ENCODE measurements around the gene PRND. TPM values are rescaled to one million over a fixed set of nuclear protein-coding genes. Genes with fewer than 3 reads are reported as not detected.

PRND gene
- not detected for total RNA-seq

DNA sequence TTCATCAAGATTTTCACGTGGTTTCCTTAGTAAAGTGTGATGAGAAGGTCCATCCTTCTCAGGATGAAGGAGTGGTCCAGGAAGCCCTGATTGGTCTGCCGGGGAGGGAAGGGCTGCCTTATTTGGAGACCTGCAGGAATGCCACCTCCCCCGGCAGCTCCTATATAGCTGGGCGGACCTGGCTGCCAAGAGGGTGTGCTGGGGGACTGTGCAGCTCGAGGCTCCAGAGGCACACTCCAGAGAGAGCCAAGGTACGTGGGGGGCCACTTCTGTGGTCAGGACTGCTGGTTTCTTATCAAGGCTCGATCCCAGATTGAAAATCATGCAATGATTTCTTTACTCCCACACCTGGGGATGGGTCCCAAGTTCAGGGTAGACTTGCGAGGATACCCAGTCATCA is at the start of gene PRND:
TSS of gene PRND (plus strand) at position 191 of the 400 bp plus-strand sequence. CDS start 2,643 bp downstream, outside the sequence.
- CTCF ChIA-PET = interaction anchor here (1.6 to 2.6 kb wide), 3 partner anchors 8 to 108 kb away, joined by 4 to 8 read pairs (median 7); no protein-coding TSS in a partner anchor
- DNase-seq = no peak
- no peak within 1 kb of the TSS for H3K27ac Mint-ChIP-seq
- no peaks in the 10 kb centered on the region for H3K36me3 Mint-ChIP-seq (ENCODE audit: low read depth)
- no peak within 1 kb of the TSS for H3K4me3 Mint-ChIP-seq
- no peaks in the 10 kb centered on the region for H3K9me3 Mint-ChIP-seq
- peaks cover 2% of the 10 kb centered on the region for H3K27me3 Mint-ChIP-seq
- POLR2A ChIA-PET = no interaction called here
- H3K4me1 Mint-ChIP-seq = peaks cover 14% of the 10 kb centered on the region

DNA sequence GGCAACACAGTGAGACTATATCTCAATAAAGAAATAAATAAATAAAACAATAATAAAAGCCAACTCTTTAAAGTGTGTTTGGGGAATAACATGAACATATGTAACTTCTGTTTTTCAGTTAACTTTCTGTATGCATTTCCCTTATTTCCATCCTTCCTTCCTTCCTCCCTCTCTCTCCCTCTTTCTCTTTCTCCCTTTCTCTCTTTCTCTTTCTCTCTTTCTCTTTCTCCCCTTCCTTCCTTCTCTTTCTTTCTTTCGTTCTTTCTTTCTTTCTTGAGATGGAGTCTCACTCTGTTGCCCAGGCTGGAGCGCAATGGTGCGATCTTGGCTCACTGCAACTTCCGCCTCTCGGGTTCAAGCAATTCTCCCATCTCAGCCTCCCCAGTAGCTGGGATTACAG is 48.8 kb upstream of the PRND start:
- Mint-ChIP-seq H3K27ac (peak overlapping the region; percentile 67), H3K4me3 (no peak overlapping the region), H3K36me3 (ENCODE audit: low read depth) (peaks cover 2% of the 10 kb centered on the region), H3K9me3 (no peaks in the 10 kb centered on the region), H3K4me1 (peaks cover 11% of the 10 kb centered on the region), H3K27me3 (peaks cover 16% of the 10 kb centered on the region)
- DNase-seq = no peak
- ChIA-PET CTCF (interaction anchor here (0.9 kb wide), 1 partner anchor 9 kb away, joined by 4 read pairs; no protein-coding TSS in a partner anchor), POLR2A (no interaction called here)

DNA sequence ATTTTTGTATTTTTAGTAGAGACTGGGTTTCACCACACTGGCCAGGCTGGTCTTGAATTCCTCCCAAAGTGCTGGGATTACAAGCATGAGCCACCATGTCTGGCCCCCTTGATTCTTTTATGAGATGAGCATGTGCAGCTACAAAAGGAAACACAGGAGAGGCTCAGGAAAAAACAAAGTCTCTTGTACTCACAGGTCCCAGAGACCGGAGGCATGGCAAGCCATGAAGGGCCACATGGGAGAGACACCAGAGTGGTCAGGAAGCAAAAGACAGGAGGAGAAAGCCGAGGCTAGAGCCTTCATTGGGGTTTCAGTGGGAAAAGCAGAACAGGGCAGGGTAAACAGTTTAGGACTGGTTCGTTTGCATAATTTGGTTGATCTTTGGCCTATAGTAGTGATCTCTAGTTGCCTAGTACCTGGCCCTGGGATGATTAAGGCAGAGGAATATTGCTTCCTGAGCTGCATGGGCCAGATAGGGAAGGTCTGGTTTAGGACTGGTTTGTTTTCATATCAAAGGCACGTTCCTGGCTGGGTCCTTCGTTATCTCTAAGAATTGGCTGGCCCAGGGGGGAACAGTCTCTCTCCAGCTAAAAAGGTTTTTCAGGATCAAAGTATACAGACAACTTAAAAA is 48.2 kb upstream of the PRND start:
- peaks cover 7% of the 10 kb centered on the region for H3K4me1 Mint-ChIP-seq
- H3K27me3 Mint-ChIP-seq = peaks cover 20% of the 10 kb centered on the region
- H3K9me3 Mint-ChIP-seq = no peaks in the 10 kb centered on the region
- no peak overlapping the region for H3K27ac Mint-ChIP-seq
- POLR2A ChIA-PET = no interaction called here
- CTCF ChIA-PET = interaction anchor here (0.6 kb wide), 1 partner anchor 424 kb away, joined by 3 read pairs; no protein-coding TSS in a partner anchor
- H3K4me3 Mint-ChIP-seq = no peak overlapping the region
- no peak for DNase-seq
- no peaks in the 10 kb centered on the region for H3K36me3 Mint-ChIP-seq (ENCODE audit: low read depth)

DNA sequence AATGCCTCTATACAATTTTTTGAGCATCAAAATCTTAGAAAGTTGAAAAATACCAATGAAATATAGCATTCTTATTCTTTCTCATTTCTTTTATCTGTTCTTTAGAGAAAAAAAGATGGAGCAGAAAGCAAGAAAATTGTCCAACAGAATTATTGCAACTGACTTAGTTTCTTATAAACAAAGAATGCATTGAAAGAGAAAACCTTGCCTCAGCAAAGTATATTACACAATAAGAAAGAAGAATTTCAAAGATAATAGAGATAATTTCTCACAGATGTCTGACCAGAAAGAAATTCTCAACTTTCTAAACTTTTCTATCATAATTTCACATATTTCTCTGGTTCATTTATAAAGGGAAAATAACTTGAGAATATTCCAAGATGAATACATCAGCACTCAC is 47.0 kb upstream of the PRND start:
- H3K27me3 Mint-ChIP-seq = peaks cover 20% of the 10 kb centered on the region
- DNase-seq = no peak
- H3K27ac Mint-ChIP-seq = no peak overlapping the region
- peaks cover 7% of the 10 kb centered on the region for H3K4me1 Mint-ChIP-seq
- ChIA-PET CTCF (no interaction called here), POLR2A (no interaction called here)
- H3K36me3 Mint-ChIP-seq (ENCODE audit: low read depth) = no peaks in the 10 kb centered on the region
- no peak overlapping the region for H3K4me3 Mint-ChIP-seq
- H3K9me3 Mint-ChIP-seq = no peaks in the 10 kb centered on the region

GRCh38 chr20:4677846-4678245 is 43.9 kb upstream of the PRND start:
- ChIA-PET CTCF (no interaction called here), POLR2A (no interaction called here)
- Mint-ChIP-seq H3K4me1 (peaks cover 5% of the 10 kb centered on the region), H3K27me3 (peaks cover 22% of the 10 kb centered on the region), H3K36me3 (ENCODE audit: low read depth) (no peaks in the 10 kb centered on the region), H3K4me3 (no peak overlapping the region), H3K9me3 (no peaks in the 10 kb centered on the region), H3K27ac (no peak overlapping the region)
- no peak for DNase-seq

DNA sequence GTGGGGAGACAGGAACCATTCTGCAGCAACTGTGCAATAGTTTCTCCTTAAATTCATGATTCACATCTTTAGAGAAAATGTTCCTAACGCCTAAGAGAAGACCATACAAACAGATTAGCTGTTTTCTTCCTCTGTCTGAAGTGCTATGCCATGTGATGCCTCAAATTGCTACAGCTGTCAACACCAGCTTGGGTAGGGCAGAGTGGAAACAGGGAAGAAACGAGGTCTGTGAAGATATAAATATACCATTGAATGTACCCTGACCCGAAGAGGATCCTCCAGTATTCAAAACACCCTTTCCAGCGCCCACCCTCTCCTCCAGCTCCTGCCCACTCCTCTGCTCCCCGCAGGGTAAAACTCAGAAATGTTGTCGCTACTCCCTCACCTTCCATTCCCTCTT is 40.3 kb upstream of the PRND start:
- Mint-ChIP-seq H3K9me3 (no peaks in the 10 kb centered on the region), H3K27ac (no peak overlapping the region), H3K27me3 (peaks cover 9% of the 10 kb centered on the region), H3K36me3 (ENCODE audit: low read depth) (peaks cover 1% of the 10 kb centered on the region), H3K4me3 (no peak overlapping the region), H3K4me1 (peaks cover 37% of the 10 kb centered on the region)
- ChIA-PET POLR2A (no interaction called here), CTCF (interaction anchor here (1.1 to 1.8 kb wide), 3 partner anchors 11 to 59 kb away, joined by 3 to 6 read pairs (median 6); no protein-coding TSS in a partner anchor)
- DNase-seq = no peak

DNA sequence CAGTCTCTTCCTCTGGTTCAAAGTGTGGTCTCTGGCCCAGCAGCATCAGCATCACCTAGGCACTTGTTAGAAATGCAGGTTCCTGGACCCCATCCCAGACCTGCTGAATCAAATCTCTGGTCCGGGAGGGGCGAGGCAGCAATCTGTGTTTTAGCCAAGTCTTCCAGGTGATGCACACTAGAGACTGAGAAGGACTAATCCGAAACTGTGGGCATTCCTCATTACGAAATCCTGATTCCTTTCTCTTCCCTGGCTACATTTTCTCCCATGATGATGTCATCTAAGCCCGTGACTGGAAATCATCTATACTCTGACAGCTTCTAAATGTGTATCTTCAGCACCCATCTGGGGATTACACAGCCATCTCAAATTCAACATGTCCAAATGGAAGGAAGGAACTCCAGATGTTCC is 39.7 kb upstream of the PRND start:
- Mint-ChIP-seq H3K4me3 (no peak overlapping the region), H3K36me3 (ENCODE audit: low read depth) (peaks cover 1% of the 10 kb centered on the region), H3K27ac (peak overlapping the region; percentile 2), H3K4me1 (peaks cover 37% of the 10 kb centered on the region), H3K9me3 (no peaks in the 10 kb centered on the region), H3K27me3 (peaks cover 9% of the 10 kb centered on the region)
- CTCF ChIA-PET = interaction anchor here (0.8 to 1.8 kb wide), 5 partner anchors 10 to 59 kb away, joined by 3 to 6 read pairs (median 4); no protein-coding TSS in a partner anchor
- POLR2A ChIA-PET = no interaction called here
- DNase-seq = no peak

- Mint-ChIP-seq H3K4me1 (peaks cover 41% of the 10 kb centered on the region), H3K9me3 (no peaks in the 10 kb centered on the region), H3K27me3 (peaks cover 9% of the 10 kb centered on the region), H3K4me3 (no peak overlapping the region), H3K27ac (no peak overlapping the region), H3K36me3 (ENCODE audit: low read depth) (peaks cover 3% of the 10 kb centered on the region)
- CTCF ChIA-PET = interaction anchor here (0.8 to 1.7 kb wide), 3 partner anchors 10 to 58 kb away, joined by 3 to 6 read pairs (median 4); no protein-coding TSS in a partner anchor
- no peak for DNase-seq
- POLR2A ChIA-PET = no interaction called here
Observed at GRCh38 chr20:4682682-4683081, 39.0 kb upstream of the PRND start.

DNA sequence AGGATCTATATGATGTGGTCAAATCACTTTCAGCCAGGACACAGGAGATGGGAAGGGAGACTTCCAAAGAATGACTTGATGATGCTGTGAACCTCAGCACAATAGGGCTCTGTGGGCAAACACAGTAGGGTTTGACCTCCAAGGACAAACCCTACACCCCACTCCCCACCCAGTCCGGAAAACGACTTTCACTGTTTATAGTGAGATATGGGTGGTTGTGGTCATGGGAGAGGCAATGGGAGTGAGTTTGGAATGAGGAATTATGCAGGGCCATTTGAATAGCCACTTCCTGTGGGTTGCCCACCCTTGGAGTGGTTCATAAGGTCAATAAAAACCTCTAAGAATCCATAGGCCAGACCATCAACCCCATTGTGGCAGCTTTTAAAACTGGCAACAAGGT is 38.4 kb upstream of the PRND start:
- peaks cover 6% of the 10 kb centered on the region for H3K27me3 Mint-ChIP-seq
- peaks cover 6% of the 10 kb centered on the region for H3K36me3 Mint-ChIP-seq (ENCODE audit: low read depth)
- no peak for DNase-seq
- H3K27ac Mint-ChIP-seq = peak overlapping the region; percentile 62
- H3K4me3 Mint-ChIP-seq = no peak overlapping the region
- ChIA-PET POLR2A (no interaction called here), CTCF (interaction anchor here (1.1 to 1.7 kb wide), 3 partner anchors 9 to 58 kb away, joined by 4 to 6 read pairs (median 4); no protein-coding TSS in a partner anchor)
- peaks cover 42% of the 10 kb centered on the region for H3K4me1 Mint-ChIP-seq
- H3K9me3 Mint-ChIP-seq = no peaks in the 10 kb centered on the region

- no peak for DNase-seq
- peaks cover 14% of the 10 kb centered on the region for H3K36me3 Mint-ChIP-seq (ENCODE audit: low read depth)
- H3K27me3 Mint-ChIP-seq = peaks cover 3% of the 10 kb centered on the region
- peak overlapping the region; percentile 97 for H3K27ac Mint-ChIP-seq
- peaks cover 58% of the 10 kb centered on the region for H3K4me1 Mint-ChIP-seq
- POLR2A ChIA-PET = interaction anchor here (0.6 kb wide), 1 partner anchor 315 kb away, joined by 3 read pairs; no protein-coding TSS in a partner anchor
- peak overlapping the region; percentile 87 for H3K4me3 Mint-ChIP-seq
- CTCF ChIA-PET = interaction anchor here (1.1 kb wide), 2 partner anchors 31 to 35 kb away, joined by 3 to 5 read pairs; no protein-coding TSS in a partner anchor
- H3K9me3 Mint-ChIP-seq = no peaks in the 10 kb centered on the region
Observed at GRCh38 chr20:4684837-4685413, 36.8 kb upstream of the PRND start.

GRCh38 chr20:4685923-4686221 is 35.8 kb upstream of the PRND start:
- CTCF ChIA-PET = no interaction called here

DNA sequence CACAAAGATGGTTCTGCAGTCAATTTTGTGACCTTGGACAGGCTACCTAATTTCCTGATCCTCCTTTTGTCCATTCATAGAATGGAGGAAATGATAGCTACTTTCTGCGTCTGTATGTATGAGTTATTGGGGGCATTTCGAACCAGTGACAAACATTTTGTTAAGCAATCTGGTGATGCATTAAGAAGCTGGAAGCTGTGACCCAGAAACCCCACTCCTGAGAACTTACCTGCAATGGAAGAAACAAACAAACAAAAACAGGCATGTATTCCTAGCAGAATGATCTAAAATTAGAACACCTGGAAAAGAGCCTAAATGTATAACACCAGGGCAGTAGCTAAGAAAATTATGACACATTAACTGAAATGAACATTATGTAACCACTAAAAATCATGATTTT is 33.4 kb upstream of the PRND start:
- Mint-ChIP-seq H3K4me1 (peaks cover 79% of the 10 kb centered on the region), H3K27ac (peak overlapping the region; percentile 64), H3K36me3 (ENCODE audit: low read depth) (peaks cover 42% of the 10 kb centered on the region), H3K4me3 (no peak overlapping the region), H3K27me3 (no peaks in the 10 kb centered on the region), H3K9me3 (no peaks in the 10 kb centered on the region)
- no peak for DNase-seq
- POLR2A ChIA-PET = no interaction called here
- CTCF ChIA-PET = interaction anchor here (0.8 kb wide), 1 partner anchor 31 kb away, joined by 3 read pairs; no protein-coding TSS in a partner anchor

More at GRCh38 chr20:4685923-4686221, 35.8 kb upstream of the PRND start:
- peaks cover 19% of the 10 kb centered on the region for H3K36me3 Mint-ChIP-seq (ENCODE audit: low read depth)
- H3K4me1 Mint-ChIP-seq = peaks cover 66% of the 10 kb centered on the region
- peak overlapping the region; percentile 97 for H3K27ac Mint-ChIP-seq
- H3K4me3 Mint-ChIP-seq = peak overlapping the region; percentile 87
- POLR2A ChIA-PET = no interaction called here
- no peak for DNase-seq
- peaks cover 3% of the 10 kb centered on the region for H3K27me3 Mint-ChIP-seq
- H3K9me3 Mint-ChIP-seq = no peaks in the 10 kb centered on the region

DNA sequence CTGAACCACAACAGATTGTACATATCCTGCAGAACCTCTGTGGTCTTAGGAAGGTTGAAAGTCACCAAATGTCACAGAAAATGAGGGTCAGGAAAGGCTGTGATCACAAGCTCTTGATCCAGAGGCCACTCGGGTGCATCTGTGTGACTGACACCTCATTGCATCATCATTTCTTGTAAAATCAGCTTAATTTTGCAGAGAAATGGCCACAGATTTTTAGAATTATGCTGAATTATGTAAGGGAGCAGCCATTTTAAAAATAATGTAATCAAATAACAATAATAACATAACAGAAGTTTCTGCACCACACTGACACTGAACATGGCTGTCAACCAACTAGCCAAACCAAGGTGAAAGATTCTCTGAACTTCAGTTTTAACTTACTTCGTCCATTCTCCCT is 32.5 kb upstream of the PRND start:
- H3K27me3 Mint-ChIP-seq = no peaks in the 10 kb centered on the region
- H3K4me1 Mint-ChIP-seq = peaks cover 70% of the 10 kb centered on the region
- ChIA-PET POLR2A (interaction anchor here (0.7 kb wide), 1 partner anchor 93 kb away, joined by 3 read pairs; no protein-coding TSS in a partner anchor), CTCF (interaction anchor here (0.8 to 1.7 kb wide), 3 partner anchors 32 to 68 kb away, joined by 3 read pairs; no protein-coding TSS in a partner anchor)
- H3K4me3 Mint-ChIP-seq = peak overlapping the region; percentile 12
- no peaks in the 10 kb centered on the region for H3K9me3 Mint-ChIP-seq
- H3K27ac Mint-ChIP-seq = peak overlapping the region; percentile 70
- DNase-seq = no peak
- peaks cover 48% of the 10 kb centered on the region for H3K36me3 Mint-ChIP-seq (ENCODE audit: low read depth)
